Stimulated activated CD8-positive, alpha-beta memory T cell treated with anti-CD3 and anti-CD28 coated beads, Interleukin-15, amount 100 ng/mL, for 4 hours (primary cell): ENCODE measurements around the gene KIAA1671.

Source experiments
- DNase-seq, 2 donors: peaks; one replicate each; pipeline ENCODE4 v3.0.0-alpha.2; 2020; ENCODE audit warnings: low read depth in 2 of 2

Gene KIAA1671

DNA sequence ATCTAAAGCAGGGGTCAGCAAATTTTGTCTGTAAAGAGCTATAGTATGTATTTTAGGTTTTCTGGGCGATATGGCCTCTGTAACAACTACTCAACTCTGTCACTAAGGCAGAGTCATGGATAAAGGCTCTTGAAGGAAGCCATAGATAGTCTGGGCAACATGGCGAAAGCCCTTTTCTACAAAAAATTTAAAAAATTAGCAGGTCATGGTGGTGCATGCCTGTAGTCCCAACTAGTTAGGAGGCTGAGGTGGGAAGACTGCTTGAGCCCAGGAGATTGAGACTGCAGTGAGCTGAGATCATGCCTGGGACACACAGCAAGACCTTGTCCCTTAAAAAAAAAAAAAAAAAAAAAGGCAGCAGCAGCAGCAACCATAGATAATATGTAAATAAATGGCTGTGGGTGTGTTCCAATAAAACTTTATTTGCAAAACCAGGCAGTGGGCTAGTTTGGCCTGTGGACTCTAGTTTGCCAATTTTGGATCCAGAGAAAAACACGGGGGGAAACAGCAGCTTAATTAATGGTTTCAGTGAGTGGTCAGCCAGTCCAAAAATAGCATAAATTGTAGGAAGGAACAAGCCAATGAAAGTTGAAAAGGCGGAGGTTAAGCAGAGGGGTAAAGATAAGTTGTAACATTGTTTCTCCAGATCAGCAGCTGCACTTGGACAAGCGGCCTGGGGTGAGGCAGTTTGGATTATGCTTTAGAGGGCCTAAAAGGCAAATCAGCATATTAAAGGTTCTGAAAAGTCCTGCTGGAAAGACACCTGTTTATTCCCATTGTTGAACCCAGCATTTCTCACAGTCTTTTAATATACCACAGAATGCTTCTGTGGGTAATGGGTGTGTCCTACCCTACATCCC is 62.6 kb downstream of the KIAA1671 start:
- DNase-seq, result no peak

DNA sequence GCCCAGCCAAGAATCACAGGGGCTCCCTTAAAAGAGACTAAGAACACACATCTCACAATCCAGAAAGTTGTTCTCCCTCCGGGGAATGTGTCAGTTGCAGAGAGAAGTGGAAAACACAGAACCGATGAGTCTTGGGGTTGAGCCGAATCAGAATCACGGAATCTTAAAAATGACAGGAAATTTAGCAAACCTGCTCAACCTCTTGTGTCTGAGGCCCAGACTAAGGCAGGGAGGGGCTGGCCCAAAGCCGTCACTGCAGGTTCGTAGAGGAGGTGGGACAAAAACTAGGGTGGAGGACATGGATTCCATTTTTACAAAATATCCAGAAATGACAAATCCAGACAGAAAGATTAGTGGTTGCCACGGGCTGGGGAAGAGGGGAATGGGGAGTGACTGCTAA is 63.8 kb downstream of the KIAA1671 start:
- no peak for DNase-seq

GRCh38 chr22:25018009-25018408 is 65.5 kb downstream of the KIAA1671 start:
- no peak for DNase-seq

GRCh38 chr22:25019427-25020184 is 67.1 kb downstream of the KIAA1671 start:
- no peak for DNase-seq

DNA sequence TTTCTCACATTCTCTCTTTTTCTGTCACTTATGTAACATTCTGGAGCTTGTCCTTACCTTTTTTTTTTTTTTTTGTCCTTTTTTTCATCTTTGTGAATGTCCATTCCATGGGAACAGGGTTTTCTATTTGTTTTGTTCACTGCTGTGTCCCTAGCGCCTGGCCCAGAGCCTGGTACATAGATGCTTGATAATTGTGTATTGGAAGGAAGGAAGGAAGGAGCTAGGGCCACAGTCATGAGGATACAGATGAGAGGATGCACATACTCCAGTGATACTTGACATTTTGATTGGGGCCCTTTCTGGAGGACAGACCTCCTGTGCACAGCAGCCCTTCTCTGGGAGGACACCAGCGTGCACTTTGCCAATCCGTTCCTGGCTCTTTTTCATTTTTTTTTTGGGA is 68.9 kb downstream of the KIAA1671 start:
- no peak for DNase-seq

DNA sequence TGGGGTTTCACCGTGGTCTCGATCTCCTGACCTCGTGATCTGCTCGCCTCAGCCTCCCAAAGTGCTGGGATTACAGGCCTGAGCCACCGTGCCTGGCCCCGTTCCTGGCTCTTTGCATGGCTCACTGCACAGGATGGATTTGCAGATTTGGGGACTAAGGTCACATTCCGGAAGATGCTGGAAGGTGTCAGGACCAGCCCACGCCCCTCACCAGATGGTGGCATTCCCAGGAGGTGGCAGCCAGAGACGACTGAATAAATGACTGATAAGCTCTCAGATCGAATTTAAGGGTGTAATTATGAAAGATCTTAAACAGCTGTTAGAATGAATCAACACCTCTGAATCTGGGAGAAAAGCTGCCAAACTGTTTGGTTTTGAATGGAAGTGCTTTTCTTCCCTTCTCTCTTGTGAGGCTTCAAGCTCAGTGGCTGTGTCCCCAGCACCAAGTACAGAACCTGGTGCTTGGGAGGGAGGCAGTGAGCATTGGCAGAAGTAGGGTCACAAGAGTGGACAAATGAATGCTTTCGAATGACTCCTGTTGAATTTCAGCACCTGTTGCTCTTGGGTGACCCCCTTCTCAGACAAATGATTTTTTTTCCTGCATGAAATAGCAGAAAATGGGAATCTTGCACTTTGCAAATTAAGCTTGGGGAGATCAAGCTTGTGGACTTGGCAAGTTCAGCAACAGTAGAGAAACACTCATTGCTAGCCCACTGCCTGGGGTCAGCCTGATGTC is 69.6 kb downstream of the KIAA1671 start:
- DNase-seq, result no peak

DNA sequence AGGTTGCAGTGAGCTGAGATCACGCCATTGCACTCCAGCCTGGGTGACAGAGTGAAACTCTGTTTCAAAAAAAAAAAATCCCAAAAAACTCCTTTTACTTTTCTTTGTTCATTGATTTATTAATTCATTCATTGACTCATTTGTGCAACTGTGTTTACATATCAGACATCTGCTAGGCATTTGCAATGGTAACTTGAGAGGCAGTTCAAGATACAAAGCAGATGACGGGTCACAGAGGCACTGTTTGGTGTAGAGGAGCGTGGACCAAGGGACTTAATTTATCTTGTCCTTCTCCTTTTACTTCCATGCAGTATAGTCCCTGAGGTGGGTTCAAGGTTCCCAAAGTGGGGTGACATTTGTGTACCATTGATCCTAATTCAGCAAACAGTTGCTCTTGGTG is 71.4 kb downstream of the KIAA1671 start:
- DNase-seq, result no peak

DNA sequence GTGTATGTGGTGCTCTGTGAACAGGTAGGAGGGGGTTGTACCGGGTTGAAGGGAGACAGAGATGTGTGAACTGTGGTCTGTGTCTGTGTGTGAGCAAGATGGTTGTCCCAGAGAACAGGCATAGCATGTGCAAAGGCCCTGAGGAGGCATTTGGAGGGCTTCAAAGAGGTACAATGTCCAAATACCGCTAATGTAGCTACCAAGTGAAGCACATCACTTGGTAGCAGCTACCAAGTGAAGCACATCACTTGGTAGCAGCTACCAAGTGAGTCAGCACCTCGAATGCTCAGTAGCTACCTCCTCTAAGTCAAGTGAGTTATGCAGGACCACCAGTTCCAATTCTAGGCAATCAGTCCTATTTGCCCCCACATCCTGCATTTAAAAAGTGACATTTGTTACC is 72.4 kb downstream of the KIAA1671 start:
- DNase-seq, result no peak

DNA sequence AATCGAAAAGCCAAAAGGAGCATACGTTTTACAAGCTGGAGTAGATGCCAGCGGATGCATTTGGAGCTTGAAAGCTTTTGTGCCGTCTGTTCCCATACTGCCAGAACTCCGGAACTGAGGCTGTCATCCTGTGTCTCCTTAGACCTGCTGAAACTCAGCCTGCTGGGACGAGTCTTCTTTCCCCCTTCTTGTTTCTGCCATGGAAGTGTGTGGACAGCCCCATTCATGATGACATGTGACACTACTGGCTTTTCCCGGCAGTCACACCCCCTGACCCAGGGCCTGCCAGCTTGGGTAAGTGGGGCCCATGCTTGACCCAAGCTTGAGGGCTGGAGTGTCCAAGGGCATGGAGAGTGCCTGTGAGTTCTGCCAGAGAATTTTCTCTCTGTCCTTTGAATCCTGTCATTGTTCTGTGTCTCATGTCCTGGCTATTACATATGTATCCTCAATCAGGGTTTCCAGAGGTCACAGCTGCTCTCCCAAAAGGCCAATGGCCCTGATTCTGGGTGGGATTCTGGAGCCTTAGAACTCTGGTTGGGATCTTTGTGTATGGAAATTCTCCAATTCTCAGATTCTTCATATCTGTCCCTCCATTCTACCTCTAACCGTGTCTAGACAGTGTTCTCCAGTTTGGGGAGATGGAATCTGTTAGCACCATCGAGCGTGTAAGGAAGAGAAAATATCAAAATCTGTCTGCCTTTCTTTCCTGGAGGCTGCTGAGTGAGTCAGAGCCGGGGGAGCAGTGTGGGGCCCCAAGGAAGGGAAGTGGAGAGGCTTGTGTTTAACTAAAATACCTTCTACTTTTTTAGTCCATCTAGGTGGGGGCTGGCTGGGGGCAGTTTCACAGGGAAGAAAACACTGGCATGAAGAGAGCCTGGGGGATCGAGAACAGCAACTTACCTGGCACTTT is 73.2 kb downstream of the KIAA1671 start:
- DNase-seq, result no peak

GRCh38 chr22:25027043-25027906 is 74.8 kb downstream of the KIAA1671 start:
- DNase-seq, result no peak

- DNase-seq, result no peak
Measured at GRCh38 chr22:25027959-25028840, 75.7 kb downstream of the KIAA1671 start.

GRCh38 chr22:25028841-25029141 is 76.3 kb downstream of the KIAA1671 start:
- DNase-seq, result no peak

DNA sequence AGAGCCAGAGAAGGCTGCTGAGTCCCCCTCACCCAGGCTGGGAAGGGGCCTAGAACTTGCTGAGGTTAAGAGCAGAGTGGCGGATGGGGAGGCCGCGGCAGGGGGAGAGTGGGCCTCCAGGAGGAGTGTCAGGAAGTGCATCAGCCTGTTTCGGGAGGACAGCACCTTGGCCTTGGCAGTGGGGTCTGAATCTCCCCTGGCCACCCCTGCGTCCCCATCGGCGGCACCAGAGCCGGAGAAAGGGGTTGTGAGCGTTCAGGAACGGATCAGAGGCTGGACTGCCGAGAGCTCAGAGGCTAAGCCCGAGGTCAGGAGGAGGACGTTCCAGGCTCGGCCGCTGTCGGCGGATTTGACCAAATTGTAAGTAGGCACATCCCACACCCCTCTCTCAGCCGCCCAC is 76.7 kb downstream of the KIAA1671 start:
- DNase-seq, result no peak

DNA sequence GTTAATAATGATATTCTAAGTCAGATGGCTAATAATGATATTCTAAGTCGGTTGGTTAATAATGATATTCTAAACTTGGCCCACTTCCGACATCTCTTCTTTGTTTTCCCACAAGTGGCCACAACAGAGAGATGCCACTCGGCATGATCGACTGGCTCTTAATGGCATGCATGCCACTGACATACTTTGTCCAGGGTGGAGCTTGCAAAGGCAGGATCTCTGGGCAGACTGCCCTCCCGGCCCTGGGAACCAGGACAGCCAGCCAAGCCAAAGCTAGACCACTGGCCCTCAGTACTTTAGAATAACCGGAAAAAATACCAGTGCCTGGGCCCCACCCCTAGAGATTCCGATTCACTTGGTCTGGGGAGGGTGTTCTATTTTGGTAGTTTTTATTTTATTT is 78.1 kb downstream of the KIAA1671 start:
- no peak for DNase-seq

DNA sequence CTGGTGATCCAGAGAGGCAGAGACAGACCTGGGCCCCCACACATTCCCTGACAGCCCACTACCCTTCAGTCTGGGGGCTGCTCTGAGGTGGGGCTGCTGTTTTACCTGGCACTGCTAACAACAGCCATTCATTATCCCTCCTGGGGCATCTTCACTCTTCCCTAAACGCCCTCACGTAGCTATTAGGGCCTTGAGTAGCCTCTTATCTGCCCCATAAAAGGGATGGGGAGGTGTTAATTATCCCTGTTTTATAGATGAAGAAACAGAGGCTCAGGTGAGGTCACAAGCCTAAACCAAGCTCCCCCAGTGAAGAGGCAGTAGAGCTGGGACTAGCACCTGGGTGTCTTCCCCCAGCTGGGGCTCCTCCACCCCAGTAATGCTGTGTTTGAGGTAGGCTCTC is 79.5 kb downstream of the KIAA1671 start:
- no peak for DNase-seq

DNA sequence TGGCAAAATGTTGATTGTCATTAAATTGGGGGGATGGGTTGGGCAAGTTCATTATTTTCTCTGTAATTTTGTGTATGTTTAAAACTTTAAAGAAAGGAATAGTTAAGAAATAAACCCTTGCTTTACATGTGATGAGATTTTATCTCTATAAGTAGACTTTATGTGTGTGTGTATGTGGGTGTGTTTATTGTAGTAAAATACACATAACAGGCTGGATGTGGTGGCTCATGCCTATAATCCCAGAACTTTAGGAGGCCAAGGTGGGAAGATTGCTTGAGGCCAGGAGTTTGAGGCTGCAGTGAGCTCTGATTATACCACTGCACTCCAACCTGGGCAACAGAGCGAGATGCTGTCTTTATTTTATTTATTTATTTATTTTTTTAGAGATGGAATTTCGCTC is 83.2 kb downstream of the KIAA1671 start:
- DNase-seq, result no peak

- DNase-seq, result no peak
Measured at GRCh38 chr22:25038239-25038638, 85.7 kb downstream of the KIAA1671 start.

DNA sequence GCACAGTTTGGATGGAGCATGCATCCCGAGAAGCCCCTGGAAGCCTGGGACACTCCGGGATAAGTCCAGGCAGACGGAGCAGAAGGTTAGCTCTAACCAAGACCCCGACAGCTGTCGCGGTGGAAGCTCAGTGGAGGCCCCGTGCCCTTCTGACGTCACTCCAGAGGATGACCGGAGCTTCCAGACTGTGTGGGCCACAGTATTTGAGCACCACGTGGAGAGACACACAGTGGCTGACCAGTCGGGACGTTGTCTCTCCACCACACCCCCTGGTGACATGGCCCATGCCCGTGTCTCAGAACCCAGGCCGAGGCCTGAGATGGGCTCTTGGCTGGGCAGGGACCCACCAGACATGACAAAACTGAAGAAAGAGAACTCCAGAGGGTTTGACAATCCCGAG is 86.3 kb downstream of the KIAA1671 start:
- DNase-seq, result no peak

GRCh38 chr22:25039255-25039654 is 86.7 kb downstream of the KIAA1671 start:
- DNase-seq, result no peak

DNA sequence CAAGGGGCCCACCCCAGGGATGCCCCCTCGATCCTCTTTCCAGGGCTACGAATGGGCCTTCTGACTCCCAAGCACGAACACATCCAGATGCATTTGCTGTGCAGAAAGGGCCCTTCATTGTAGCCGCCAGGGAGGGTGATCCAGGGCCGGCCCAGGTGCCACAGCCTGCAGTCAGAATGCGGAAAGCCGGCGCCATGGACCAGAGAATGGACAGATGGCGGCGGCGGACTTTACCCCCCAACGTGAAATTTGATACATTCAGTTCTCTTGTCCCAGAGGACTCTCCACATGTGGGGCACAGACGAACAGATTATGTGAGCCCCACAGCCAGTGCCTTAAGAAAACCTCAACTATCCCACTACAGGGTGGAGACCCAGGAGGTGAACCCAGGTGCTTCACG is 87.2 kb downstream of the KIAA1671 start:
- DNase-seq, result no peak
